Stimulated activated CD4-positive, alpha-beta T cell treated with anti-CD3 and anti-CD28 coated beads, TNF-alpha, amount 100 ng/mL, for 1 hour (primary cell): Measurements from ENCODE around the gene NEDD8.
"Not testable (repeated sequence)": the region's sequence is repeated elsewhere in the genome, so short reads cannot be mapped to it uniquely, and the experiment has no call there.

Experiments used
- DNase-seq, 3 donors: peaks; one replicate each; pipeline ENCODE4 v3.0.0-alpha.2; 2020; ENCODE audit warnings: low read depth in 3 of 3, low spot score in 1 of 3

NEDD8 gene

GRCh38 chr14:24249230-24250021, 17.3 kb upstream of the NEDD8 start:
- no peak for DNase-seq

GRCh38 chr14:24247422-24247821, 15.3 kb upstream of the NEDD8 start:
- DNase-seq: no peak

- DNase-seq: no peak
Measured at GRCh38 chr14:24246765-24247212, 14.6 kb upstream of the NEDD8 start.

- not testable (repeated sequence) for DNase-seq
Measured at GRCh38 chr14:24245350-24245749, 13.2 kb upstream of the NEDD8 start.

GRCh38 chr14:24243336-24243836, 11.2 kb upstream of the NEDD8 start:
- no peak for DNase-seq

- DNase-seq: peak; percentile 84 to 85 (median 85)
Measured at GRCh38 chr14:24241829-24242443, 9.8 kb upstream of the NEDD8 start.

GRCh38 chr14:24240110-24240918, 8.1 kb upstream of the NEDD8 start:
- no peak for DNase-seq

- no peak for DNase-seq
Measured at GRCh38 chr14:24238527-24239037, 6.4 kb upstream of the NEDD8 start.

- DNase-seq: no peak
Measured at GRCh38 chr14:24238123-24238522, 6.0 kb upstream of the NEDD8 start.

GRCh38 chr14:24237463-24237955, 5.3 kb upstream of the NEDD8 start:
- DNase-seq: no peak

GRCh38 chr14:24236689-24237462, 4.7 kb upstream of the NEDD8 start:
- DNase-seq: no peak

- DNase-seq: no peak
Measured at GRCh38 chr14:24235804-24236688, 3.9 kb upstream of the NEDD8 start.

GRCh38 chr14:24234095-24235005, 2.2 kb upstream of the NEDD8 start:
- DNase-seq: no peak

- no peak for DNase-seq
Measured at GRCh38 chr14:24233538-24233866, 1.3 kb upstream of the NEDD8 start.

GRCh38 chr14:24232645-24233537, 724 bp upstream of the NEDD8 start, which contains the start of gene GMPR2:
Gene GMPR2, plus strand, starts transcription at chr14:24232929. Its CDS starts 325 bp downstream, at chr14:24233254.
- DNase-seq: no peak

GRCh38 chr14:24231263-24232120, 675 bp downstream of the NEDD8 start:
- DNase-seq: no peak
